Measurements from ENCODE around the gene PCDHB2.

DNA sequence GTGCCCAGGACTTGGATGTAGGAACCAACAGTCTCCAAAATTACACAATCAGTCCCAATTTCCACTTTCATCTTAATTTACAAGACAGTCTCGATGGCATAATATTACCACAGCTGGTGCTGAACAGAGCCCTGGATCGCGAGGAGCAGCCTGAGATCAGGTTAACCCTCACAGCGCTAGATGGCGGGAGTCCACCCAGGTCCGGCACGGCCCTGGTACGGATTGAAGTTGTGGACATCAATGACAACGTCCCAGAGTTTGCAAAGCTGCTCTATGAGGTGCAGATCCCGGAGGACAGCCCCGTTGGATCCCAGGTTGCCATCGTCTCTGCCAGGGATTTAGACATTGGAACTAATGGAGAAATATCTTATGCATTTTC, 837 bp downstream of the PCDHB2 start:
- TF ChIP-seq CTCF (conservative IDR thresholded peaks at IDR 0.05 in 1 of 2, IDR thresholded peaks at IDR 0.05 in 1 of 2; ENCODE audit: extremely low read depth in 1 of 2, insufficient read depth in 1 of 2, low read depth in 1 of 2, low read length in 2 of 2) (no peak), EZH2 (IDR thresholded peaks at IDR 0.05; ENCODE audit: borderline replicate concordance, low read length) (no peak)
